NCI-H146 treated with DMSO at 0.1 percent for 48 hours (cell line): ENCODE measurements around the gene EEFSEC.

ENCODE experiments used
- DNase-seq: peaks from one replicate; lab custom pipeline; 2025; ENCODE audit not compliant: unreplicated experiment; lab: John Stamatoyannopoulos, UW

Gene EEFSEC

GRCh38 chr3:128362026-128362965, 209.0 kb downstream of the EEFSEC start:
- DNase-seq = no peak

- no peak for DNase-seq
These were observed 211.0 kb downstream of the EEFSEC start for GRCh38 chr3:128364291-128364690.

- DNase-seq = no peak
These were observed 211.6 kb downstream of the EEFSEC start for GRCh38 chr3:128364808-128365360.

GRCh38 chr3:128366136-128366535, 212.9 kb downstream of the EEFSEC start:
- no peak for DNase-seq

- DNase-seq = no peak
These were observed 213.4 kb downstream of the EEFSEC start for GRCh38 chr3:128366652-128367051.

GRCh38 chr3:128367221-128367620, 213.9 kb downstream of the EEFSEC start:
- DNase-seq = no peak

- no peak for DNase-seq
These were observed 214.5 kb downstream of the EEFSEC start for GRCh38 chr3:128367761-128368160.

GRCh38 chr3:128368626-128369025, 215.3 kb downstream of the EEFSEC start:
- DNase-seq = no peak

- DNase-seq = no peak
These were observed 215.9 kb downstream of the EEFSEC start for GRCh38 chr3:128369121-128369703.

- no peak for DNase-seq
These were observed 216.8 kb downstream of the EEFSEC start for GRCh38 chr3:128369881-128370642.

- no peak for DNase-seq
These were observed 219.0 kb downstream of the EEFSEC start for GRCh38 chr3:128372281-128372680.

- no peak for DNase-seq
These were observed 219.6 kb downstream of the EEFSEC start for GRCh38 chr3:128372707-128373533.

GRCh38 chr3:128374746-128375445, 221.6 kb downstream of the EEFSEC start:
- DNase-seq = no peak

GRCh38 chr3:128376516-128376915, 223.2 kb downstream of the EEFSEC start:
- DNase-seq = no peak

- DNase-seq = no peak
These were observed 225.5 kb downstream of the EEFSEC start for GRCh38 chr3:128378631-128379347.

- DNase-seq = no peak
These were observed 226.3 kb downstream of the EEFSEC start for GRCh38 chr3:128379367-128380160.

GRCh38 chr3:128380295-128380694, 227.0 kb downstream of the EEFSEC start:
- no peak for DNase-seq

- DNase-seq = no peak
These were observed 227.4 kb downstream of the EEFSEC start for GRCh38 chr3:128380719-128381118.
